CD4-positive, alpha-beta T cell treated with Interleukin-1 beta for 1 hour (primary cell): ENCODE results near the gene DENND5A.
A peak's percentile ranks its signal among the peaks of the same experiment; 100 is the strongest.
"Not testable (repeated sequence)": the region's sequence is repeated elsewhere in the genome, so short reads cannot be mapped to it uniquely, and the experiment has no call there.

Source experiments
- DNase-seq, 2 donors: peaks; one replicate each; pipeline ENCODE4 v3.0.0-alpha.2; 2020 to 2022

Gene DENND5A

DNA sequence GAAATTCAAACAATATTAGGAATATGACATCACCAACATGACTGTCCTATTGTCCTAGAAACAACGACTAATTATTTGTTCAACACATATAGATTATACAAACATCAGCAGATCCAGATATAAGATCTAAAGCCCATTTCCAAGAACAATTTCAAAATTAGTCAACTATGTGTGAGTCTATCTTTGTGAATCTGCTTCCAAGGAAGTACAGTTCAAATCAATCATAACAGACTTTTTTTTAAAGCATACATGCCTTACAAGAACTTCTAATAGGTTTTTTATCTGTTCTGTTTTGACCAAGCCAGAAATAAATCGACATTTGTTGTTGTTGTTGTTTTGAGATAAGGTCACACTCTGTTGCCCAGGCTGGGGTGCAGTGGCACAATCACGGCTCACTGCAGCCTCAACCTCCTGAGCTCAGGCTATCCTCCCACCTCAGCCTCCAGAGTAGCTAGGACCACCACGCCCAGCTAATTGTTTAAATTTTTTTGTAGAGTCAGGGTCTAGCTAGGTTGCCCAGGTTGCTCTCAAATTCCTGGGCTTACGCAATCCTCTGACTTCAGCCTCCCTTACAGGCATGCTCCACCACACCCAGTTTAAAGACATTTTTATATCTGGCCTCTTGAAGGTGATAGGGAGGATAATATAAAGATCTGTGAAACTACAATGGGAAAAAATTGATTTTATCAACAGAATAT lies 54.8 kb downstream of the DENND5A start:
- DNase-seq, result no peak

DNA sequence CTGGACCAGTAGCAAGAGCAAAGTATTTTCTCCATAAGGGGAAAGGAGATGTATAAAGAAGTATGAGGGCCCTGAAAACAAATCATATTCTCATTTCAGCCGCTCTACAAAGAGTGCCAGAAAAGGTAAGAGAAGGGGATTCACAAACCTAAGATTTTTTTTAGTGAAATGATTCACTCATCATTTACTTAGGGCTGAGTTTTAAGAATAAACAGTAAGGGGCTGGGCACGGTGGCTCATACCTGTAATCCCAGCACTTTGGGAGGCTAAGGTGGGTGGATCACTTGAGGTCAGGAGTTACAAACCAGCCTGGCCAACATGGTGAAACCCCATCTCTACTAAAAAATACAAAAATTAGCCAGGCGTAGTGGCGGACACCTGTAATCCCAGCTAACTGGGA lies 55.5 kb downstream of the DENND5A start:
- not testable (repeated sequence) for DNase-seq

DNA sequence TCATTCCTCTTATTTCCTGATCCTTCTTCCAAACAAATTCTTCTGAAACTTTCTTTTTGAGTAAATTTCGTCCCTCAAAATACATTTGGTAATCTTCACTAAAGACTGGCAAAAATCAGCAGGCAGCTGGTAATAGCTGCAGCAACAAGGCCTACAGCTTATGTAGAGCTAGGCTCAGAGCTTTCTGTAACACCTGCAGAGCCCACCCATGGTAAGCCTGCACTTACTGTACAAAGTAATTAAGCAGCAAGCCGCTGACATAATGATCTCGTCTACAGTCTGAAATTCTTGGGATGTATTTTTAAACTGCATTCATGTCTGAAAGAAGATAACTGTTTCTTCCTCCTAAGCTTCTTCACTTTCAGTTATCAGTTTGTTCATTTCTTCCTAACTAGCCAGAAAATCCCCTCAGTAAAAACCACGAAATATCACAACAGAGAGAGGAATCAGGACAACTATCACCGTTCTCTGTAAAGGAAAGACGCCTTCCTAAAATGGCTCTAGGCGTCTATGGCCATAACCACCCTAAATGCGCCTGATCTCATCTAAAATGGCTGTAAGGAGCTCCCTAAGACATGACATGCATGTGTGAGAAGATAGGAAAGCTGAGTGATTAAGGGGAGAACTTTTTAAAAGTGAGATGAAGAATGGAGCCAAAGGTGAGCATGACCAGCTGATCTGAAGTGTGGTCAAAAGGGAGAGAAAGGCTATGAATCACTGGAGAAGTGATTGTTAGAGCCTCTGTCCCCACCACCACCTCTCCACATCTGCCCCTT lies 56.2 kb downstream of the DENND5A start:
- DNase-seq, result no peak

DNA sequence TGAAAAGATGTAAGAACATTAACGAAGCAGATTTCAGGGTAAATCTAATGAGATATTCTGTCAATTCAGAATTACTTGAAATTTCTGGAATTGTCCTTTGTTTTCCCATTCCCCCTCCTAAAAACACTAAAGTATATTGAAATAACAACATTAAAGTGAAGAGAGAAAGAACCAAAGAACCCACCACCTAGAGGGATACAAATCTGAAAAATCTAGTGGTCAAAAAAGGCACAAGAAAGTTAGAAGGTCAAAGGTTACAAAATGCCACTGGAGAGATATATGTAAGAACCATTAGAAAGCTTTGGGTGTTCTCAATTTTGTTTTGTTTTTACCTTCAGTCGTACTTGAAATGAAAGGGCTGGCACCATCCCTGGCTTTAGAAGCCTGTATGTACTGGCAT lies 57.9 kb downstream of the DENND5A start:
- DNase-seq, result no peak

DNA sequence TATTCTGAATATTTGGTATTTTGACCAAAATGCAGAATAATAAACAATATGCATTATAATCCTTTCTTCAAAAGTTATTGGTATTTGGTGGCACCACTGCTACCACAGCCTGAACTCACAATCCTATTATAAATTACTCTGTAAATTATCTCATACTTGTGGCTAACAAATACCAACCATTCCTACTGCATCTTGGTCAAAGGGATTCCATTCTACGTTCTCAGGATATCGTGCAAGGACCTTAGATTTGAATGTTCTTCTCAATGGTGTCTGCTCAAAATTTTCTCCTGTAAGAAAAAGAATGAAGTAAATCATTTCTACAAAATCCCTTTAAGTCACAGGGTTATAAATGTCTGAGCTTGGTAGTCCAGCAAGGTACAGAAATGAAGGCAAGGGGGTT lies 58.7 kb downstream of the DENND5A start:
- no peak for DNase-seq

DNA sequence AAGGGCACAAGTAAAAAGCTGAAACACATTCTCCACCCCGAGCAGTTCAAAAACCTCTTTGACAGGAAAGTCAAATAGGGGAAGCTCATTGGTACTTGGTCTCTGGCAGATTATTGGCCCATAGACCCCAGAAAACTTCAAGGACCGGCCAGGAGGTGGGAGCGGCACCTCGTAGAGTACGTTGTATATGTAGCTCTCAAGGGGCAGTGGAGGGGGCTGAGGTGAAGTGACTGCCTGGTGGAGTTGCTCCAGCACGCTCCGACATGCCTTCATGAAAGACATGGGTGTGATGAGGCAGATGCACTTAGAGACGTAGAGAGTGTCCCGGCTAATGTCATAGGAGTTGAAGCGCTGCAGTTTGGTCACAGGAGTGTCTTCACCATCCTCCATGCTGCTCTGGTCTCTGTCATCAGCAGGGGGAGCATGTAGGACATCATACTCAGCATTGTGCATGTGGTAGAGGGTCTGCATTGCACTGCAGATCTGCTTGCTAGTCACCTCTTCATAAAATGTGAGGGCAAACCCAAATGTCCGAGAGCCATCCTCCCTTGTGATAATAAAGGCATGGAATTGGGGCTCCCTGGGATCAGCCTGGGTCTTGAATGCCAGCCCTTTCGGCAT lies 61.3 kb downstream of the DENND5A start:
- DNase-seq, result peak; percentile 11 to 20

DNA sequence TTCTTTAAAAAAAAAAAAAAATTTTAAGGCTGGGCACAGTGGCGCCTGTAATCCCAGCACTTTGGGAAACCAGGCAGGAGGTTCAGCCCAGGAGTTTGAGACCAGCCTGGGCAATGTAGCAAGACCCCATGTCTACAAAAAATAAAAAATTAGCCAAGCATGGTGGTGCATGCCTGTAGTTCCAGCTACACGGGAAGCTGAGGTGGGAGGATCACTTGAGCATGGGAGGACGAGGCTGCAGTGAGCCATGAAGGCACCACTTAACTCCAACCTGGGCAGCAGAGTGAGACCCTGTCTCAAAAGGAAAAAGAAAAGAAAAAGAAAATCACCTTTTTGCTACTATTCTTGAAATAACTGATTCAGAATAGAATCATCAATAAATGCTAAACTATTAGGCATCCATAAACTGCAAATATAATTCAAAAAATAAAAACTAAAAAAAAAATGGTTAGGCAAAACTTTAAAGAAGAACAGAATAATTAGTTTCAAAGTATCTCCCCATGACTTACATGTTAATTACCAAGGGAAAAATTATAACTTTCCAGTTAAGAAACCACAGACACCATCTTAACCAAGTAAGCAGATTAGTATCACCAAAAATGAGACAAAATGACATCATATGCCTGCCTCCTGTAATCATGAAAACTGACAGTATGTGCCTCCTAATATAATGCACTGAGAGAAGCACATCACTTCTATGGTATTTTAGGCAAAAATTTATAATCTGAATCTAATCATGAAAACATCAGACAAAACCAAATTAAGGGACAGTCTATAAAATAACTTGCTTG lies 63.6 kb downstream of the DENND5A start:
- DNase-seq, result no peak

DNA sequence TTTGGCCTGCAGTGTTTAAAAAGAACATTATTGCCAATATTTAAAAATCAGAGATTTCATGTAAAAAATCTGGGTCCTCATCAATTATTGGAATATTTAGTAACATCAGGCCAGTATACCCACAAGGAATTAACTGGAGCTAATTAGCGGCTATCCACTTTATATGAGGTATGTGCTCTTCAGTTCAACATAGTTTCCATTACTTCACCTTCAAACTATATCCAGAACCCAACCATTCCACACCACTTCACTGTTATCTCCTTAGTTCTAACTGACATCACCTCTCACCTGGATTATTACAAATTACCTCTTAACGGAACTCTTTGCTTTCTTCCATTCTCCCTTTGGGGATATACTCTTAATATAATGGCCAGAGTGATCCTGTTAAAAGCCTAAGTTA lies 64.7 kb downstream of the DENND5A start:
- no peak for DNase-seq

DNA sequence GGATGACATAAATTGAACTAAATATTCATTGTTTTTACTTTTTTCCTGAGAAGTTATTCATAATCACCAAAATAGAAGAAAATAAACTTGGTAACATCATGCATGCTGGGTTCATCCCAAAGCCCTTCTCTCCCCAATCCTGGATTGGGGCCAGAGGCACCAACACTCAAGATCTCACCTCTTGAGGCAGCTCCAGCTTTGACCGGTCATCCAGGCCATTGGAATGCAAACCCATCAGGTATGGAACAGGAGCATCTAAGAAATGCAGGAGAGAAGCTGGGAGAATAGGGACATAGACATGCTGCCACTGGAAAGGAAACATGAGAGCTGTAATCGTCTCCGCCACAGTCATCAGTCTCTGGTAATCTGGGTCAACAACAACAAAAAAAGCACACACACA lies 71.8 kb downstream of the DENND5A start:
- no peak for DNase-seq

DNA sequence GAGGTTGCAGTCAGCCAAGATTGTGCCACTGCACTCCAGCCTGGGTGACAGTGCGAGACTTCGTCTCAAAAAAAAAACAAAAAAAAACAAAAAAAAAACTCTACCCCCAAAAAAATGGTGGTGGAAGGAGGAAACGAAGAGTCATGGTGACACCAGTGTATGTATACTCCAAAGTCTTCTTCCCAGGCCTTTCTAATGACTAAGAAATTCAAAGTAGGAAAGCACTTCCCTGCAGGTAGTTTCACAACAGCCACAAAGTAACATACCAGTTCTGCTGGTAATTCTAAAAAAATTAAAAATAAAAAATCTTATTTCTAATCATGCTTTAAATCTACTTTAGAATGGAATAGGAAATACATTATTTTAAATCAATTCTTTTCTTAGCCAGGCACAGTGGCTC lies 72.6 kb downstream of the DENND5A start:
- DNase-seq, result no peak

DNA sequence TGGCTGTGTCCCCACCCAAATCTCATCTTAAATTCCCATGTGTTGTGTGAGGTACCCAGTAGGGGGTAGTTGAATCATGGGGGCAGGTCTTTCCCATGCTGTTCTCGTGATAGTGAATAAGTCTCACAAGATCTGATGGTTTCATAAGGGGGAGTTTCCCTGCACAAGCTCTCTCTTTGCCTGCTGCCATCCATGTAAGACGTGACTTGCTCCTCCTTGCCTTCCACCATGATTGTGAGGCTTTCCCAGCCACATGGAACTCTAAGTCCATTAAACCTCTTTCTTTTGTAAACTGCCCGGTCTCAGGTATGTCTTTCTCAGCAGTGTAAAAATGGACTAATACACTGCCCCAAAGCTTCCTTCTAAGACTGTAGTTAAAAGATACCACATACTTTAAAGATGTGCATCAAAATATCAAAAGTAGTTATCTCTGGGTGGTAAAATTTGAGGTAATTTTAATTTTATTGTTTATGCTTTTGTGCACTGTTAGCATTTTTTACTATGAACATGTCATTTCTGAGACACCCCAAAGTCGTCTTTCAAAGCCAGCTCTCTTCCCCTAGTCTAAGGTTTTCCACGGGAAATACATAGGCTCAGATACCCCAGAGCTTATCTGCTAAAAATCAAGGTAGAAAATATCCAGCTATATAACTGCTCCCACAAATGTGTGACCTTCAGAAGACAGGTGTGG lies 74.7 kb downstream of the DENND5A start:
- not testable (repeated sequence) for DNase-seq

DNA sequence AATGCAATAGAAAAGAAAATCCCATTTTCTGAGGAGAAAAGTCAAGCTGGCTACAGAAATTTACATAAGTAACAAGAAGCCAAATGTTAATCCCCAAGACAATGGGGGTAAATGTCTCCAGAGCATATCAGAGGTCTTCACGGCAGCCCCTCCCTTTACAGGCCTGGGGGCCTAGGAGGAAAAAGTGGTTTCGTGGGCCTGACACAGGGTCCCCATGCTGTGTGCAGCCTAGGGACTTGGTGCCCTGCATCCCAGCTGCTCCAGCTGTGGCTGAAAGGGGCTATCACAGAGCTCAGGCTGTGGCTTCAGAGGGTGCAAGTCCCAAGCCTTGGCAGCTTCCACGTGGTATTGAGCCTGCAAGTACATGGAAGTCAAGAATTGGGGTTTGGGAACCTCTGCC lies 76.3 kb downstream of the DENND5A start:
- DNase-seq, result not testable (repeated sequence)

DNA sequence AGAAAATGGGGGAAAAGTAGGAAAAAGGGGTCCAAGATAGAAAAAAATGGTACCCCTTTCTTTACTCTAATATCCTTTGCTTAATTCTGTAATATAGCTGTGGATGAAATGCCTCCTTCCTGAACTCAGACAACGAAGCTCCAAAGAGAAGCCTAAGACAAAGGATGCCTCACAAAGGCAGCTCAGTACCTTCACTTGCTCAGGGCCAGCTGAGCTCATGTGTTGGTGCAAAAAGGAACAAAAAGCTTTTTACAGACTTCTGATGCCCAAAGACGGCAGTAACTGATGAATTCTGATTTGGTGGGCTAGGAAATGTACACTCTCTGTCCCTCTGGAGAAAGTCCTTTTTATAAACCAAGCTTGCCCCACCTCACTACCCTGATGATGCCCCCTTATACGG lies 77.5 kb downstream of the DENND5A start:
- DNase-seq, result no peak

DNA sequence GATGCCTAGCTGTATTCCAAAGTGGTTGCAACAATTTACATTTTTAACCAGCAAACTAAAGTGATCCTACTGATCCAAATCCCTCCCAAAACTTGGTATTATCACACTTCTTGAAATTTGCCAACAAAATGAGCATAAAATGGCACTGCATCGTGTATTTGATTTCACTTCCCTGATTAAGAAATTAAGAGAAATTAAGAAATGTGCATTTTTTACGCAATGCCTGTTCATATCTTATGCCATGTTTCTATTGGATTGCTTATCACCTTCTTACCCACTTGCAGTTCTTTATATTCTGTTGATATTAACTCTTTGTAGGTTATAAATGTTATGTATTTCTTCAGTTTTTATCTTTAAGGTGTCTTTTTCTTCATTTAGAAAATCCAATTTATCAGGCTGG lies 80.6 kb downstream of the DENND5A start:
- no peak for DNase-seq

DNA sequence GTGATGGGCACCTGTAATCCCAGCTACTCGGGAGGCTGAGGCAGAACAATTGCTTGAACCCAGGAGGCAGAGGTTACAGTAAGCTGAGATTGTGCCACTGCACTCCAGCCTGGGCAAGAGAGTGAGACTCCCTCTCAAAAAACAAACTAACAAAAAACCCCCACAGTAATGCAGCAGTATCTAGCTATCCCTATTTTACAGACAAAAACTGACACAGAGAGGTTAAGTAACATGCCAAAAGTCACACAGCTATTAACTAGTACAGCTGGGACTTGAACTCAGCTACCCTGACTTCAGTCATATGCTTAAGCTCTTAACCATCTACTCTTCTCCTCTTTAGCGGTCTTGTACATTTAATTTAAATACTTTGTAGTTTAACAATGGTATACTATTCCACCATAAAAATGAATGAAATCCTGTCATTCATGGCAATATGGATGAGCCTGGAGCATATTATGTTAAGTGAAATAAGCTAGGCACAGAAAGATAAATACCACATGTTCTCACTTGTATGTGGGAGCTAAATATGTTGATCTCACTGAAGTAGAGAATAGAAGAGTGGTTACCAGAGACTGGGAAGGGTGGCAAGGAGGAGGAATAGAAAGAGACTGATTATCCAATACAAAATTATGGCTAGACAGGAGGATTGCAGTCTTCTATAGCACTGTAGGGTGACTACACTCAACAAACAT lies 82.8 kb downstream of the DENND5A start:
- DNase-seq, result no peak

DNA sequence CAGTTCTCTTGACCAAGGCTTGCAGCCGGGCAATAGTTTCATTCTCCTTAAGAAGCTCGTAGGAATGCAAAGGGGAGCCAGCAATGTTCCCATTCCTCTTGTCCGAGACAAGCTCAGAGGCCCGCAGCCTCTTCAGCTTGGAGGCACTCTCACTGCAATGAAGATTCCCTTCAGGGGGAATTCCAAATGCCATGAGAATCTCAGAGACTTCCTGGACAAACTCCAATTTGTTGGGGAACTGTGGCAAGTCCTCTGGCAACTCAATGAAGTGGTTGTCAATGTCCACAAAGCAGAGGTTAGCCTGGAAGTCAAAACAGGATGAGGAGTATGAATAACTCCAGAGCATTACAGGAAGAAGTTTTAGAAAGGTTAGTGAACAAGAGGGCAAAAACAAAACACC lies 84.4 kb downstream of the DENND5A start:
- no peak for DNase-seq

DNA sequence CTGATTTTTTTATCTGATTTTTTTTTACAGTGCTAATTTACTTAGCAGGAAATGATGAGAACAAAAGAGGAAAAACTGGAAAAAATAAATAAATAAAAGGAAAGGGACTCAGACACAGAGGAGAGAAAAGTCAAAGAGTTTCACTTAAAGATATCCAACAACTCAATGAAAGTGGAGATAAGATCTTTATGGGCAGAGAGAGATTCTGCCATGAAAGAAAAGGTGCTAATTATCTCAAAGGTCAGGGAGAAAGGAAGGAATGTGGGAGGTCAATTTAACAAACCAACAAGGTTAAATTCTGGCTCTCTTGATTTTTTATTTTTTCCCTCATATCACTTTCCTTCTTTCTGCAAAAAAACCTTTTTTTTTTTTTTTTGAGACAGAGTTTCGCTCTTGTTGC lies 86.0 kb downstream of the DENND5A start:
- no peak for DNase-seq

DNA sequence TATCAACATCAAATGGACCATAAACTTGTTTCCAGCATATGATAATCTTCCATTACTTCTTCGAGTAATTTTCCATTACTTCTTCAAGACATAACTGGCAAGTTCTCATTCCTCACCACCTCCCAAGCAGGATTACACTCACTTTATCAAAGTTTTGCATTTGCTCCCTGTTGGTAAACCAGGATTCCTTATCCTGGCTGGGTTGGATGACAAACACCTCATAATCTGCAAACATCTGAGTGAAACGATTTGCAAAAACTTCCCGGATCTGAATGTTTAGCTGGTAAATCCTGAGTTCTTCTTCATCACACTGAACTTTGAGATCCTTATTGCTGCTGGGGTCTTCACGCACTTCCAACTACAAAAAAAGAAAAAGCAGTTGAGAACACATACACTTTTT lies 86.4 kb downstream of the DENND5A start:
- DNase-seq, result no peak

DNA sequence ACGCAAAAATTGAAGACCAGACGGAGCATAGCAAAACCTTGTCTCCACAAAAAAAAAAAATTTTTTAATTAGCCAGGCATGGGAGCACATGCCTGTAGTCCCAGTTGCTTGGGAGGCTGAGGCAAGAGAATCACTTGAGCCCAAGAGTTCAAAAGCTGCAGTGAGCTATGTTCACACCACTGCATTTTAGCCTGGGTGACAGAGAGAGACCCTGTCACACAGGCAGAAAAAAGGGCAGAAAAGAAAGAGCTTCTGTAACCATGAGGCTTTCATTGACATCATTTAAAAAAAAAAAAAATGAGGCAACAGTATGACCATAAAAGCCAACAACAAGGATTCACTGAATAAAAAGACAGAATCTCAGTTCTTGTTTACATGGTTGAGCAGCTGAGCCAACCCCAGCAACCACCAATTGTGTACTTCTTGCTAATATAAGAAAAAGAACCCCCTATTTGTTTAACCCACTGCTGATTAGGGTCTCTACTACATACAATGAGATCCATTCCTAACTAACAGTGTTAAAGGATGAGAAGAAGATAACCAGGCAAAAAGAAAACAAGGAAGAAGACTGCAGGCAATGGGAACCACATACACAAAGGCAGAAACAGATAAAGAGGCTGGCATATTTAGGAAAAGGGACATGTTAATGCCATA lies 87.6 kb downstream of the DENND5A start:
- DNase-seq, result no peak

DNA sequence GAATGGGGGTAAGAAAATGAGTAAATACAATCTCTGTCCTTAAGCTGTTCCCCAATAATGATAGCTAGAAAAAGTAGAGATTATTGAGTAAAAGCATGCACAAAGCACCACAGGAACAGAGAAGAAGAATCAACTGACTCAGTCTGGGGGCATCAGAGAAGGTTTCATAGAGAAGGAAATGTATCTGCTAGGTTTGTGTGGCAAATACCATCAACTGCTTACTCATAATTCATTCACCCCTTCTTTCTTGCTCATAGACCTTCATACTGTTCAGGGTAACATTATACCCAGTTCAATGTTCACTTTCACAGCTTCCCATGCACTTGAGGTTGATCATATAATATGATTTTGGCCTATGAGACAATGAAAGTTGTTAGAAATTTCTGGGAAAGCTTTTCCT lies 88.6 kb downstream of the DENND5A start:
- DNase-seq, result no peak

DNA sequence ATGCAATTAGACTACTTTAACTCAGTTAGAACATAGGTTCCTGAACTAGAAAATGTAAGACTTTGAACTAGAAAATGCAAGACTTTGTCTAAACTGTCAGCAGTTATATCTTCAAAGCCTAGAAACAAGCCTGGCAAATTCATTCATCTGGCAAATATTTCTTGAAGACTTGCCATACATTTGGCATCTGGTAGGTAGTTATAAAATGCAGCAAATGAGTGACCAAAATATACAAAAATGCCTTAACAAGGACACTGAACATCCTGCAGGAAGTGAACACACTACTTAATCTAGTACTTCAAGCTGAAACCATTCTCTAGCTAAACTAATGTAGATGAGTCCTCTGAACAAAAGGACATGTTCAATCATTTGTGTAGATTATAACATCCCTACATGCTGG lies 89.0 kb downstream of the DENND5A start:
- no peak for DNase-seq

DNA sequence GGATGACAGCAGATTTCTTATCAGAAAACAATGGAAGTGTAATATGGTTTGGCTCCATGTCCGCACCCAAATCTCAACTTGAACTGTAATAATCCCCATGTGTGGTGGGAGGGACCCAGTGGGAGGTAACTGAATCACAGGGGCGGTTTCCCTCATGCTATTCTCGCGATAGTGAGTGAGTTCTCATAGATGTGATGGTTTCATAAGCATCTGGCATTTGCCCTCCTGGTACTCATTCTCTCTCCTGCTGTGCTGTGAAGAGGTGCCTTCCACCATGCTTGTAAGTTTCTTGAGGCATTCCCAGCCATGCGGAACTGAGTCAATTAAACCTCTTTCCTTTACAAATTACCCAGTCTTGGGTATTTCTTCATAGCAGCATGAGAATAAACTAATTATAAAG lies 92.8 kb downstream of the DENND5A start:
- no peak for DNase-seq
